ENCODE measurements around the gene CHMP4A.
A peak's percentile ranks its signal among the peaks of the same experiment; 100 is the strongest.

CHMP4A gene

DNA sequence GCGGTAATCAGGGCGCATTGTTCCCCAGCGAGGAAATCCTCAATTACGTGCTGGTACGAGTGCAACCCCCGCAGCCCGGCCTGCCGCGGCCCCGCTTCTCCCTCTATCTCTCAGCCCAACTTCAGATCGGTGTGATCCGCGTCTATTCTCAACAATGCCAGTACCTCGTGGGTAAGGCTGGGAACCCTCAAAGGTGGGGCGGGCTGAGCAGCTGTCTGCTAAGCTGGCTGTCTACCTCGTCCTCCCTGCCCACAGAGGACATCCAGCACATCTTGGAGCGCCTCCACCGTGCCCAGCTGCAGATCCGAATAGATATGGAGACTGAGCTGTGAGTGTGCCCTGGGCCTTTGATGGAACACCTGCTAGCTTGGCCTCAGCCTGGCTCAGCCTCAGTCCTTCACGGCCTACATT is 40.4 kb downstream of the CHMP4A start:
- TF ChIP-seq, protein P1, sequence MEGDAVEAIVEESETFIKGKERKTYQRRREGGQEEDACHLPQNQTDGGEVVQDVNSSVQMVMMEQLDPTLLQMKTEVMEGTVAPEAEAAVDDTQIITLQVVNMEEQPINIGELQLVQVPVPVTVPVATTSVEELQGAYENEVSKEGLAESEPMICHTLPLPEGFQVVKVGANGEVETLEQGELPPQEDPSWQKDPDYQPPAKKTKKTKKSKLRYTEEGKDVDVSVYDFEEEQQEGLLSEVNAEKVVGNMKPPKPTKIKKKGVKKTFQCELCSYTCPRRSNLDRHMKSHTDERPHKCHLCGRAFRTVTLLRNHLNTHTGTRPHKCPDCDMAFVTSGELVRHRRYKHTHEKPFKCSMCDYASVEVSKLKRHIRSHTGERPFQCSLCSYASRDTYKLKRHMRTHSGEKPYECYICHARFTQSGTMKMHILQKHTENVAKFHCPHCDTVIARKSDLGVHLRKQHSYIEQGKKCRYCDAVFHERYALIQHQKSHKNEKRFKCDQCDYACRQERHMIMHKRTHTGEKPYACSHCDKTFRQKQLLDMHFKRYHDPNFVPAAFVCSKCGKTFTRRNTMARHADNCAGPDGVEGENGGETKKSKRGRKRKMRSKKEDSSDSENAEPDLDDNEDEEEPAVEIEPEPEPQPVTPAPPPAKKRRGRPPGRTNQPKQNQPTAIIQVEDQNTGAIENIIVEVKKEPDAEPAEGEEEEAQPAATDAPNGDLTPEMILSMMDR (IDR thresholded peaks at IDR 0.05; ENCODE audit: insufficient read depth, low read length, missing control alignments) = no peak
- ChIA-PET CTCF (interaction anchor here (1.0 to 2.5 kb wide), 2 partner anchors 7 to 12 kb away, joined by 3 to 23 read pairs; partner anchors contain the start of gene IRF9), POLR2A (interaction anchor here (1.5 kb wide), 1 partner anchor 11 kb away, joined by 5 read pairs; the partner anchor contains the start of gene IRF9)
- no peak overlapping the region for H3K4me3 ChIP-seq (ENCODE audit: low read depth, low read length)
- no peak for DNase-seq (ENCODE audit: low read depth, low spot score)

DNA sequence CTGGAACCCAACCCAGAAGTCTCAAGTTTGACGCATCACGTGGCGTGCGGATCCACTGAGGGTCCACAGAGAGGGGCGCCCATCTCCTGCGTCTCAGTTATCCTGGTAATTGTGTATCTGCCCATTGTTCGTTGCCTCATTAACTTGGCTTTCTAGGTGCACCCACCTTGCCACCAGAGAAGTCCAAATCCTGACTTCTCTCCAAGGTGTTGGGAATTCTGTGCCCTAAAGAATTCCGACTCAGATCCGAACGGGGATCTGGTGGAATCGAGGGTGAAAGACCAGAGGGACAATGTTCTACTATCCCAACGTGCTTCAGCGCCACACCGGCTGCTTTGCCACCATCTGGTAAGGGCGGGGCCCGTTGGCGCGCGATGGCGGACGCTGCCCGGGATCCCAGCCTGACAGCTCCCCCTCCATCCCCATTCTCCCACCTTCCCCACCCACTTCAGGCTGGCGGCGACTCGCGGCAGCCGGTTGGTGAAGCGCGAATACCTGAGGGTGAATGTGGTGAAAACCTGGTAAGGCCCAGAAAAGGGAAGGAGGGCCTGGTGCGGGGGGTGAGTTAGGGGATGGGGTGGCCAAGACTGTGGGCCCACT is 40.9 kb downstream of the CHMP4A start:
- POLR2A ChIA-PET = interaction anchor here (1.5 kb wide), 1 partner anchor 10 kb away, joined by 5 read pairs; the partner anchor contains the start of gene IRF9
- no peak for DNase-seq (ENCODE audit: low read depth, low spot score)
- H3K4me3 ChIP-seq (ENCODE audit: low read depth, low read length) = peak overlapping the region; percentile 45
- CTCF ChIA-PET = interaction anchor here (0.6 to 2.5 kb wide), 2 partner anchors 12 to 22 kb away, joined by 3 to 23 read pairs; partner anchors contain the start of gene IRF9
- TF ChIP-seq, protein P1 (IDR thresholded peaks at IDR 0.05; ENCODE audit: insufficient read depth, low read length, missing control alignments) = no peak

DNA sequence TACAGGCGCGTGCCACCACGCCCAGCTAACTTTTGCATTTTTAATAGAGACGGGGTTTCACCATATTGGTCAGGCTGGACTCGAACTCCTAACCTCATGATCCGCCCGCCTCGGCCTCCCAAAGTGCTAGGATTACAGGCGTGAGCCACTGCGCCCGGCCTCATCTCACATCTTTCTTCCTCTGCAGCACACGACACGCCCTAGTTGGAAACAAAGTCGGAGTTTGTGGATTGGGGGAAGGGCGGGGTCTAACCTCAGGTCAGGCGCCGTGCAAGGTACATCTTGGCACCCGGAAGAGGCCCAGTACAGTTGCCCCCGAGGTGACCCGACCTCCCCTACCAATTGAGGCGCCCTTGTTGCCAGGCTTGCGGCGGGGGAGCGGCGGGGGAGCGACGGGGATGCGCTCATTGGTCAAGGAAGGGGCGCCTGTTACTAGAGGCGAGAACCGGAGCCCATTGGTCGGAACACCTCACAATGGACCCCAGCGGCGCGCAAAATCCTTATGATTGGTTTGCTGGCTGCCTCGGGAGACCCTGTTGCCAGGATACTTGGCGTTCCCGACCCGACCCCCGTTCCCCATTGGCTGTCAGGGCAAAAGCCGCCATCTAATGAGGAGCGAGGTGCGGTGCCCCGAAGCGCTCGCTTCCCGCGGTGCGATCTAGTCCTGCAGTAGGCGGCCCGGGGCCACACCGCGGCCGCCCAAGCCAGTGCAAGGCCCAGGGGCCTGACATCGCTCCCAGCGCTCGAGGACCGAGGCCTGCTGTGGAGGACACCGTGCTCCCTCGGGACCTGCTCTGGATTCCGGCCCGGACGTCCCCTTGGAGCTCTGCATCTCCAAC is 41.6 kb downstream of the CHMP4A start, which contains the start of gene REC8:
Gene REC8, plus strand, starts transcription at position 659 of the 839 bp plus-strand sequence. CDS start 473 bp downstream, outside the sequence.
- CTCF ChIA-PET = interaction anchor here (0.6 to 3.0 kb wide), 3 partner anchors 10 to 21 kb away, joined by 3 to 23 read pairs (median 22); partner anchors contain the start of gene IRF9
- H3K4me3 ChIP-seq (ENCODE audit: low read depth, low read length) = peak within 1 kb of the TSS; percentile 45

DNA sequence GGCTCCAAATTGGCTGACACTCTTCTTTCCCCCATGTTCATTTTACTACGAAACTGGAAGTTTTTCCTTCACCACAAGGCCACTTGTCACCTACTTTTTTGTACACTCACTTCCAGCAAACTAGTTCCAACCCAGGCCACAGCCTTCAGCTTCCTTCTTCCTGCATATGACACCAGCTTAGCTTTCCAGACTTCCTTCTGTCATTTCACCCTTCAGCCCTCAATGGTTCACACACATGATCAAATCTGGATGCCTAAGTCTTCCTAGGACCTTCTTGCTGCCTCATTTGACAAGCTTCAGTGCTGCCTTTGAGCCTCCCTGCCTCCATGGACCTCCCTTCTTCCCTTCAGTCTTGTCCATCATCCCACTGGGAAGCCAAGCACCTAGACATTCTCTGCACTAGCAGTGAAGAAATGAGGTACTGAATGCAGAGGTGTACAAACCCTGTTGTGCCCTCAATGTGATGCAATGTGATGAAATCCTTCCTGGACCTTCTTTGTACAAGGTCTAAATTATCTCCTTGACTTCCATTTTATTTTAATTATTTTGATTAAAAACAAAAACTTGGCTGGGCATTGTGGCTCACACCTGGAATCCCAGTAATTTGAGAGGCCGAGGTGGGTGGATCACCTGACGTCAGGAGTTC is 45.7 kb downstream of the CHMP4A start:
- POLR2A ChIA-PET = interaction anchor here (1.0 kb wide), 1 partner anchor 21 kb away, joined by 3 read pairs; the partner anchor contains the start of gene PSME2
- no peak for DNase-seq (ENCODE audit: low read depth, low spot score)
- TF ChIP-seq, protein P1 (IDR thresholded peaks at IDR 0.05; ENCODE audit: insufficient read depth, low read length, missing control alignments) = no peak
- H3K4me3 ChIP-seq (ENCODE audit: low read depth, low read length) = no peak overlapping the region
- CTCF ChIA-PET = no interaction called here

More for the DNA sequence above, 41.6 kb downstream of the CHMP4A start, which contains the start of gene REC8:
- POLR2A ChIA-PET = no interaction called here
- DNase-seq (ENCODE audit: low read depth, low spot score) = no peak
- TF ChIP-seq, protein P1 (IDR thresholded peaks at IDR 0.05; ENCODE audit: insufficient read depth, low read length, missing control alignments) = no peak

DNA sequence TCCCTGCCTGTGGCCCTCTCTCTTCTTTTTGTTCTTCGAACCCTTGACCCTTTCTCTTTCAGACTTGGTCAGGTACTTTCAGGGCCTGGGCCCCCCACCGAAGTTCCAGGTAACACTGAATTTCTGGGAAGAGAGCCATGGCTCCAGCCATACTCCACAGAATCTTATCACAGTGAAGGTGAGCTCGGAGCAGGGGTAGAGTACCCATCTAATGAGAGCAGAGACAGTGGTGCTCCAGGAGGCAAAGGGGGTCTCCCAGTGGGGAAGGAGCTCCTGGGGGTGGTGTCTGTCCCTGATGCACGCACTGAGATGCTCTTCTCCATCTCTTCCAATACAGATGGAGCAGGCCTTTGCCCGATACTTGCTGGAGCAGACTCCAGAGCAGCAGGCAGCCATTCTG is 47.5 kb downstream of the CHMP4A start:
- DNase-seq (ENCODE audit: low read depth, low spot score) = no peak
- ChIA-PET POLR2A (no interaction called here), CTCF (interaction anchor here (0.9 to 2.1 kb wide), 2 partner anchors 8 to 142 kb away, joined by 3 to 5 read pairs; partner anchors contain the start of gene CIDEB)
- H3K4me3 ChIP-seq (ENCODE audit: low read depth, low read length) = no peak overlapping the region
- TF ChIP-seq, protein P1 (IDR thresholded peaks at IDR 0.05; ENCODE audit: insufficient read depth, low read length, missing control alignments) = no peak
